Activated effector memory CD4-positive, alpha-beta T cell treated with anti-CD3 and anti-CD28 coated beads, Interleukin-2, amount 50 U/mL, for 16 hours (primary cell): ENCODE data around the gene PCDHGB5.
"Not testable (repeated sequence)": the region's sequence is repeated elsewhere in the genome, so short reads cannot be mapped to it uniquely, and the experiment has no call there.

Source experiments
- DNase-seq: peaks from one replicate; pipeline ENCODE4 v3.0.0-alpha.2; 2020

PCDHGB5 gene

GRCh38 chr5:141397756-141398551 lies at the start of gene PCDHGB5:
Gene PCDHGB5 (plus strand): TSS chr5:141397947. CDS start chr5:141398128, 181 bp downstream.
- peak; percentile 78 for DNase-seq

- DNase-seq: peak; percentile 72
Observed at GRCh38 chr5:141349917-141350619, 47.7 kb upstream of the PCDHGB5 start, which contains the start of gene PCDHGB1. Gene PCDHGB1 (plus strand): TSS chr5:141350099. CDS start chr5:141350261, 162 bp downstream.

- no peak for DNase-seq
Observed at GRCh38 chr5:141351591-141351990, 46.2 kb upstream of the PCDHGB5 start.

DNA sequence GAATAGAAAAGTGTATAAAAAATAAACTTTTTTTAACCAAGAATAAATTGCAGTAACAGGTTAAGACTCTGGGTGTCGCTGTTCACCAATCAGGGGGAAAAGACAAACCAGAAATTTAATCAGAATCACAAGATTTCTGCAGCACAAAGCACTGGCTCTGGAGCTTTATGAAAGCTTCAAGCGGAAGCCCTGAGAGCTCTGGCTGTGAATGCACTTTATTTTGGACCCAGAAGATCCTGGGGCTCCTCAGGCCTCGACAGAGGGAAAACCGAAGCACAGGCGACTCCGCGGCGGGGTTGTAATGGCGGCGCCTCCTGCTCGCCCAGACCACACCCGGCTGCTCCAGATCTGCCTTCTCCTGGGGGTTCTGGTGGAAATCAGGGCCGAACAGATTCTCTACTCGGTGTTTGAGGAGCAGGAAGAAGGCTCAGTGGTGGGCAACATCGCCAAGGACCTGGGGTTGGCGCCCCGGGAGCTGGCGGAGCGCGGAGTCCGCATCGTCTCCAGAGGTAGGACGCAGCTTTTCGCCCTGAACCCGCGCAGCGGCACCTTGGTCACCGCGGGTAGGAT lies 42.8 kb upstream of the PCDHGB5 start, which contains the start of gene PCDHGA4:
PCDHGA4 (plus strand) TSS at position 122 of the 570 bp plus-strand sequence; CDS start at position 209, 87 bp downstream.
- DNase-seq: no peak

GRCh38 chr5:141355641-141356040 lies 42.1 kb upstream of the PCDHGB5 start:
- DNase-seq: no peak

DNA sequence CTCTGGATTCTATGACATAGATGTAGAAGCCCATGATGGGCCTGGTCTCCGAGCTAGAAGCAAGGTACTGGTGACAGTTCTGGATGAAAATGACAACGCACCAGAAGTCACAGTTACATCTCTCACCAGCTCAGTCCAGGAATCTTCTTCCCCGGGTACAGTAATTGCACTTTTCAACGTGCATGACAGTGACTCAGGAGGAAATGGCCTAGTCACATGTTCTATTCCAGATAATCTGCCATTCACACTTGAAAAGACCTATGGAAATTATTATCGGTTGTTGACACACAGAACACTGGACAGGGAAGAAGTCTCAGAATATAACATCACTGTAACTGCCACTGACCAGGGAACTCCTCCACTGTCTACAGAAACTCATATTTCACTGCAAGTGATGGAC lies 41.6 kb upstream of the PCDHGB5 start:
- DNase-seq: no peak

DNA sequence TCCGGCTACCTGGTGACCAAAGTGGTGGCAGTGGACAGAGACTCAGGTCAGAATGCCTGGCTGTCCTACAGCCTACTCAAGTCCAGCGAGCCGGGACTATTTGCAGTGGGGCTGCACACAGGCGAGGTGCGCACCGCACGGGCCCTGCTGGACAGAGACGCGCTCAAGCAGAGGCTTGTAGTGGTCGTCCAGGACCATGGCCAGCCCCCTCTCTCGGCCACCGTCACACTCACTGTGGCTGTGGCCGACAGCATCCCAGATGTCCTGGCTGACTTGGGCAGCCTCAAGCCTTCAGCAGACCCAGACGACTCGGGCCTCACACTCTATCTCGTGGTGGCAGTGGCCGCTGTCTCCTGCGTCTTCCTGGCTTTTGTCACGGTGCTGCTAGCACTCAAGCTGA lies 40.8 kb upstream of the PCDHGB5 start:
- no peak for DNase-seq

- no peak for DNase-seq
Observed at GRCh38 chr5:141359790-141360426, 37.8 kb upstream of the PCDHGB5 start, which contains the start of gene PCDHGB2. Gene PCDHGB2 (plus strand): TSS chr5:141359994. CDS start chr5:141360136, 142 bp downstream.

- DNase-seq: no peak
Observed at GRCh38 chr5:141360685-141361084, 37.1 kb upstream of the PCDHGB5 start.

DNA sequence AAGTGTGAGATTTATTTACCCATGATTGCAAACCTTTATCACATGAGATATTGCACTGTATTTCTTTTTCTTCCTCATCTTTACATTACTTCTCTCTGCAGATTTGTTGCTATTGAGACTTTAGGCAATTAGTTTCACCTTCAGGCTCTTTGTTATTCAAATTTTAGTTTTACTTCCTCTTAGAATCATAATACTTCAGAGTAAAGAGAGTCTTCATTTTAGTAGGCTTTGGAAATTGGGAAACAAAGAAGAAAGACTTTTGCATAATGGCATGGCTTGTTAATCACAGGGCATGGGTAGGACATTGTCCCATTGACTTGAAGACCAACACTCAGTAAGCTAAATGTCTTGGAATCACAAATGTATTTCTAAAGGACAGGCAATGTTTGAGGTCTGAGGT lies 35.0 kb upstream of the PCDHGB5 start:
- DNase-seq: no peak

DNA sequence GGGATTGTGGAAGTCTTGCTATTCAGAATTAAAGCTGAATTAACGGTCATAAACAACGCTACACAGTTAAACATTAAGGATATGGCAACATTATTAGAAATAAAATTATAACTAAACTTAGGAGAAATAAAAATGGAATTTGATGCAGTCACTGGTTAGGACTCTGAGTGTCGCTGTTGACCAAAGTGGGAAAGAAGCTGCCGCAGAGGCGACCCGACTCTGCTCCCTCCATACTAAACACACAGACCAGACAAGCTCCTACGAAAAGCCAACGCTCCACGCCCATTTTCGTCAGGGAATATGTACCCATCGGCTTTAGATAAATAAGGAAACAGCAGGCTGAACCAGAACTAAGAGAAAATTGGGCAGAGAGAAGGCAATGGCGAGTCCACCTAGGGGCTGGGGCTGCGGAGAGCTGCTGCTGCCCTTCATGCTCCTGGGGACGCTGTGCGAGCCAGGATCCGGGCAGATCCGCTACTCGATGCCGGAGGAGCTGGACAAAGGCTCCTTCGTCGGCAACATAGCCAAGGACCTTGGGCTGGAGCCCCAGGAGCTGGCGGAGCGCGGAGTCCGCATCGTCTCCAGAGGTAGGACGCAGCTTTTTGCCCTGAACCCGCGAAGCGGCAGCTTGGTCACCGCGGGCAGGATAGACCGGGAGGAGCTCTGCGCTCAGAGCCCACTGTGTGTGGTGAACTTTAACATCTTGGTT lies 33.6 kb upstream of the PCDHGB5 start, which contains the start of gene PCDHGA5:
PCDHGA5 (plus strand) TSS at position 211 of the 709 bp plus-strand sequence; CDS start at position 380, 169 bp downstream.
- no peak for DNase-seq

DNA sequence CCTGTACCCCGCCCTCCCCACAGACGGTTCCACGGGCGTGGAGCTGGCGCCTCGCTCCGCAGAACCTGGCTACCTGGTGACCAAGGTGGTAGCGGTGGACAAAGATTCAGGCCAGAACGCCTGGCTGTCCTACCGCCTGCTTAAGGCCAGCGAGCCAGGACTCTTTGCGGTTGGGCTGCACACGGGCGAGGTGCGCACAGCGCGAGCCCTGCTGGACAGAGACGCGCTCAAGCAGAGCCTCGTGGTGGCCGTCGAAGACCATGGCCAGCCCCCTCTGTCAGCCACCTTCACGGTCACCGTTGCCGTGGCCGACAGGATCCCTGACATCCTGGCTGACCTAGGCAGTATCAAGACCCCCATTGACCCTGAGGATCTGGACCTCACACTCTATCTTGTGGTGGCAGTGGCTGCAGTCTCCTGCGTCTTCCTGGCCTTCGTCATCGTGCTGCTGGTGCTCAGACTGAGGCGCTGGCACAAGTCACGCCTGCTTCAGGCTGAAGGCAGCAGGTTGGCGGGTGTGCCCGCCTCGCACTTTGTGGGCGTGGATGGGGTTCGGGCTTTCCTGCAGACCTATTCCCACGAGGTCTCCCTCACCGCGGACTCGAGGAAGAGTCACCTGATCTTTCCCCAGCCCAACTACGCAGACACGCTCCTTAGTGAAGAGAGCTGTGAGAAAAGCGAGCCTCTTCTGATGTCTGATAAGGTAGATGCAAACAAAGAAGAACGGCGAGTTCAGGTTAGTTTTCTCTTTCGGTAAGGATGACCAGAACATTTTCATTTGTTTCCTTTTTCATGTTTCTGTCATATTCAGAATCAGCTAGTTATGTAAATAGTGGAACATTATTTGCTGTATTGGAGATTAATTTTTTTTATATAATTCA lies 31.5 kb upstream of the PCDHGB5 start:
- no peak for DNase-seq

DNA sequence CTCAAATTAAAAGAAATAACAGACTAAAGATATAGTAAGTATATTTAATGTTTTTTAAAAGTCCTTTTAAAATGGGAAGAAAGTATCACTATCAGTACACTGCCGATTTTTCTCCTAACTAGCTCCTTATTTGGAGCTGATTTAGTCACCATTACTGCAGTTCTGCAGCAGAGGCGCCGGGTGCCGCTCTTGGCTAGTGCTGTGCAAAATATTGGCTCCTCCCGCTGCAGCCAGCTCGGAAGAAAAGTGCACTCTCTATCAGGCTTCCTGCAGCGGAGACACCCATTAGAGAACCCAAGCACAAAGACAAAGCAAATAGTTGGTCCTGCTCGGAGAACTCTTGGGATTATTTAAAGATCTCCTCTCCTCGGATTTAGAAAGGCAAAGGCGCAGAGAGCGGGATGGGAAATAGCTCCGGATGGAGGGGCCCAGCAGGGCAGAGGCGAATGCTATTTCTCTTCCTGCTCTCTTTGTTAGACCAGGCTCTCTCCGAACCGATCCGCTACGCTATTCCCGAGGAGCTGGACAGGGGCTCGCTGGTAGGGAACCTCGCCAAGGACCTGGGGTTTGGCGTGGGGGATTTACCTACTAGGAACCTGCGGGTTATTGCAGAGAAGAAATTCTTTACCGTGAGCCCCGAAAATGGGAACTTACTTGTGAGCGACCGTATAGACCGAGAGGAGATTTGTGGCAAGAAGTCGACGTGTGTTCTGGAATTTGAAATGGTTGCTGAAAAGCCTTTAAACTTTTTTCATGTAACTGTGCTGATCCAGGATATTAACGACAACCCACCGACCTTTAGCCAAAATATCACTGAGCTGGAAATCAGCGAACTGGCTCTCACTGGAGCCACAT lies 27.5 kb upstream of the PCDHGB5 start, which contains the start of gene PCDHGB3:
PCDHGB3 (plus strand) TSS at position 249 of the 855 bp plus-strand sequence; CDS start at position 402, 153 bp downstream.
- DNase-seq: peak; percentile 77

DNA sequence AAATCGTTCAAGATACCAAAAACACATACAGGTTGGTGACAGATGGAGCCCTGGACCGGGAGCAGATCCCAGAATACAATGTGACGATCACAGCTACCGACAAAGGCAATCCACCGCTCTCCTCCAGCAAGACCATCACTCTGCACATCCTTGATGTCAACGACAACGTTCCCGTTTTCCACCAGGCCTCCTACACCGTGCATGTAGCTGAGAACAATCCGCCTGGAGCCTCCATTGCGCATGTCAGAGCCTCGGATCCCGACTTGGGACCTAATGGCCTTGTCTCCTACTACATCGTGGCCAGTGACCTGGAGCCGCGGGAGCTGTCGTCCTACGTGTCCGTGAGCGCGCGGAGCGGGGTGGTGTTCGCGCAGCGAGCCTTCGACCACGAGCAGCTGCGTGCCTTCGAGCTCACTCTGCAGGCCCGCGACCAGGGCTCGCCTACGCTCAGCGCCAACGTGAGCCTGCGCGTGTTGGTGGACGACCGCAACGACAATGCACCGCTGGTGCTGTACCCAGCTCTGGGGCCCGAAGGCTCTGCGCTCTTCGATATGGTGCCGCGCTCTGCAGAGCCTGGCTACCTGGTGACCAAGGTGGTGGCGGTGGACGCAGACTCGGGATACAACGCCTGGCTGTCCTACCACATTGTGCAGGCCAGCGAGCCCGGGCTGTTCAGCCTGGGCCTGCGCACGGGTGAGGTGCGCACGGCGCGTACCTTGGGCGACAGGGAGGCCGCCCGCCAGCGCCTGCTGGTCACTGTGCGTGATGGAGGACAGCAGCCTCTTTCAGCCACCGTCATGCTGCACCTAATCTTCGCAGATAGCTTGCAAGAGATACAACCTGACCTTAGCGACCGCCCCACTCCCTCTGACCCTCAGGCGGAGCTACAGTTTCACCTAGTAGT lies 25.9 kb upstream of the PCDHGB5 start:
- DNase-seq: no peak

GRCh38 chr5:141373673-141374317 lies 24.0 kb upstream of the PCDHGB5 start, which contains the start of gene PCDHGA6:
Gene PCDHGA6 (plus strand): TSS chr5:141373891. CDS start chr5:141374084, 193 bp downstream.
- DNase-seq: no peak

GRCh38 chr5:141374627-141375026 lies 23.1 kb upstream of the PCDHGB5 start:
- DNase-seq: no peak

GRCh38 chr5:141375444-141376155 lies 22.1 kb upstream of the PCDHGB5 start:
- DNase-seq: not testable (repeated sequence)
